H9 (cell line): ENCODE data around the gene MYRF. TPM values are rescaled to one million over a fixed set of nuclear protein-coding genes. Genes with fewer than 3 reads are reported as not detected.
A peak's percentile ranks its signal among the peaks of the same experiment; 100 is the strongest.

Experiments used
- DNase-seq: peaks from one replicate; pipeline ENCODE4 v3.0.0-alpha.2; 2017
- H2AFZ ChIP-seq: one replicate; pipeline ENCODE4 v1.6.1; 2013; ENCODE audit warnings: mild to moderate bottlenecking, low read length, control low read depth, moderate library complexity
- H2AK5ac ChIP-seq: 2 replicates; pipeline ENCODE4 v1.6.1; 2013; ENCODE audit warnings: low read length, control low read depth, mixed read lengths; ENCODE audit not compliant: insufficient read length
- H2BK120ac ChIP-seq: one replicate; pipeline ENCODE4 v1.6.1; 2013; ENCODE audit warnings: low read depth, mild to moderate bottlenecking, low read length, control low read depth, inconsistent platforms; ENCODE audit not compliant: poor library complexity, severe bottlenecking
- H2BK12ac ChIP-seq: 2 replicates; pipeline ENCODE4 v1.6.1; 2013; ENCODE audit warnings: low read length, control low read depth, mixed read lengths, low read depth; ENCODE audit not compliant: insufficient read length
- H2BK15ac ChIP-seq: 2 replicates; pipeline ENCODE4 v1.6.1; 2013; ENCODE audit warnings: low read depth, low read length, control low read depth
- H2BK20ac ChIP-seq: one replicate; pipeline ENCODE4 v1.6.1; 2013; ENCODE audit warnings: low read depth, mild to moderate bottlenecking, low read length, control low read depth, inconsistent platforms; ENCODE audit not compliant: poor library complexity, severe bottlenecking
- H2BK5ac ChIP-seq: 2 replicates; pipeline ENCODE4 v1.6.1; 2013; ENCODE audit warnings: low read length, control low read depth, mixed read lengths; ENCODE audit not compliant: insufficient read length
- H3K14ac ChIP-seq: 2 replicates; pipeline ENCODE4 v1.6.1; 2013; ENCODE audit warnings: low read length, control low read depth; ENCODE audit not compliant: insufficient read depth
- H3K18ac ChIP-seq: 2 replicates; pipeline ENCODE4 v1.6.1; 2013; ENCODE audit warnings: low read depth, mild to moderate bottlenecking, mixed read lengths, low read length, control low read depth; ENCODE audit not compliant: insufficient read length
- H3K23ac ChIP-seq: 2 replicates; pipeline ENCODE4 v1.6.1; 2013; ENCODE audit warnings: low read length, control low read depth, mixed read lengths, low read depth; ENCODE audit not compliant: insufficient read length
- H3K23me2 ChIP-seq: 2 replicates; pipeline ENCODE4 v1.6.1; 2013; ENCODE audit warnings: low read depth, mild to moderate bottlenecking, mixed read lengths, low read length, control low read depth; ENCODE audit not compliant: insufficient read length, poor library complexity, severe bottlenecking
- H3K27ac ChIP-seq: 2 replicates; pipeline ENCODE4 v1.5.1; 2013; ENCODE audit warnings: low read length, control low read depth, mixed read lengths, low read depth; ENCODE audit not compliant: insufficient read length
- H3K27me3 ChIP-seq: 2 replicates; pipeline ENCODE4 v1.6.1; 2013; ENCODE audit warnings: low read length, control low read depth, inconsistent platforms; ENCODE audit not compliant: insufficient read depth
- H3K4ac ChIP-seq: 2 replicates; pipeline ENCODE4 v1.6.1; 2013; ENCODE audit warnings: low read depth, mild to moderate bottlenecking, control low read depth, inconsistent platforms, low read length, moderate library complexity
- H3K4me1 ChIP-seq: 2 replicates; pipeline ENCODE4 v1.6.1; 2013; ENCODE audit warnings: low read length, control low read depth, inconsistent platforms; ENCODE audit not compliant: insufficient read depth
- H3K4me2 ChIP-seq: 2 replicates; pipeline ENCODE4 v1.6.1; 2013; ENCODE audit warnings: low read length, control low read depth, mixed read lengths; ENCODE audit not compliant: insufficient read length, insufficient read depth
- H3K56ac ChIP-seq: 2 replicates; pipeline ENCODE4 v1.6.1; 2013; ENCODE audit warnings: low read depth, mild to moderate bottlenecking, mixed read lengths, low read length, control low read depth; ENCODE audit not compliant: insufficient read length
- H3K79me1 ChIP-seq: 2 replicates; pipeline ENCODE4 v1.6.1; 2013; ENCODE audit warnings: low read depth, mild to moderate bottlenecking, moderate library complexity, low read length, control low read depth, inconsistent platforms; ENCODE audit not compliant: insufficient read depth, poor library complexity, severe bottlenecking
- H3K79me2 ChIP-seq: 2 replicates; pipeline ENCODE4 v1.6.1; 2013; ENCODE audit warnings: low read length, control low read depth, inconsistent platforms; ENCODE audit not compliant: insufficient read depth
- H3K9ac ChIP-seq: 2 replicates; pipeline ENCODE4 v1.6.1; 2013; ENCODE audit warnings: low read length, control low read depth, mixed read lengths; ENCODE audit not compliant: insufficient read length; ENCODE audit errors: extremely low read depth
- H3K9me3 ChIP-seq: one replicate; pipeline ENCODE4 v1.6.1; 2013; ENCODE audit warnings: low read depth, low read length, inconsistent platforms; ENCODE audit not compliant: control insufficient read depth
- H3T11ph ChIP-seq: one replicate; pipeline ENCODE4 v1.6.1; 2013; ENCODE audit warnings: mild to moderate bottlenecking, low read length, control low read depth, inconsistent platforms
- H4K20me1 ChIP-seq: one replicate; pipeline ENCODE4 v1.6.1; 2013; ENCODE audit not compliant: control insufficient read depth, insufficient read length, insufficient read depth
- H4K5ac ChIP-seq: 2 replicates; pipeline ENCODE4 v1.6.1; 2013; ENCODE audit warnings: low read depth, mild to moderate bottlenecking, mixed read lengths, low read length, control low read depth; ENCODE audit not compliant: insufficient read length
- H4K8ac ChIP-seq: replicated peaks from 2 replicates; pipeline ENCODE4 v1.6.1; 2013; ENCODE audit warnings: low read length, control low read depth, mixed read lengths, low read depth; ENCODE audit not compliant: insufficient read length
- H4K91ac ChIP-seq: 2 replicates; pipeline ENCODE4 v1.6.1; 2013; ENCODE audit warnings: low read depth, mild to moderate bottlenecking, moderate library complexity, mixed read lengths, low read length, control low read depth; ENCODE audit not compliant: insufficient read length
- H3K27ac Mint-ChIP-seq, 3 experiments: 2 replicates in 2 of 3; 3 replicates in 1 of 3; pipeline ENCODE4 v1.8.0; 2020 to 2021; ENCODE audit warnings: mixed read lengths in 3 of 3, mild to moderate bottlenecking in 1 of 3, moderate library complexity in 1 of 3
- H3K27me3 Mint-ChIP-seq: 2 replicates; pipeline ENCODE4 v1.8.0; 2021; ENCODE audit warnings: low read depth, mild to moderate bottlenecking, moderate library complexity, mixed read lengths
- H3K36me3 Mint-ChIP-seq, 3 experiments: 2 replicates in 2 of 3; 3 replicates in 1 of 3; pipeline ENCODE4 v1.8.0; 2020 to 2021; ENCODE audit warnings: low read depth in 3 of 3, mixed read lengths in 3 of 3; ENCODE audit not compliant: insufficient read depth in 1 of 3
- H3K4me1 Mint-ChIP-seq, 2 experiments: 2 replicates each; pipeline ENCODE4 v1.8.0; 2020; ENCODE audit warnings: mixed read lengths in 2 of 2
- H3K4me3 Mint-ChIP-seq, 2 experiments: 2 replicates in 1 of 2; 3 replicates in 1 of 2; pipeline ENCODE4 v1.8.0; 2020 to 2021; ENCODE audit warnings: mild to moderate bottlenecking in 2 of 2, mixed read lengths in 2 of 2, moderate library complexity in 1 of 2
- H3K9me3 Mint-ChIP-seq, 2 experiments: 2 replicates in 1 of 2; 3 replicates in 1 of 2; pipeline ENCODE4 v1.8.0; 2020; ENCODE audit warnings: mild to moderate bottlenecking in 2 of 2, mixed read lengths in 2 of 2, moderate library complexity in 1 of 2
- CTCF ChIP-seq: fragments of 200-600 bp; sonication (generic); conservative IDR thresholded peaks from 3 replicates; pipeline ENCODE4 v1.8.0; 2021; ENCODE audit warnings: antibody characterized with exemption, mild to moderate bottlenecking
- WGBS: extraction: QIAGEN DNeasy Blood & Tissue Kit; methylation state at CpG from one replicate; pipeline ENCODE4 v1.1.7; 2013; ENCODE audit warnings: missing lambda C conversion rate, low lambda C conversion rate, mixed read lengths; ENCODE audit not compliant: insufficient read length; ENCODE audit errors: extremely low coverage; 5-methylcytosine and 5-hydroxymethylcytosine counted together
- total RNA-seq: library from RNA; stranded (reverse); gene quantifications from 2 replicates; pipeline ENCODE4 v1.2.1, GENCODE V29; 2021

The MYRF gene
- total RNA-seq, 1 experiment from 2014 or later: 13.9 TPM

GRCh38 chr11:61800331-61801281, 48.2 kb downstream of the MYRF start:
- peak overlapping the region in 1 of 3 experiments; percentile 52; a peak in 2 of 7 replicates for H3K27ac Mint-ChIP-seq
- no peak overlapping the region for H4K91ac ChIP-seq
- no peak overlapping the region for H3K4me3 Mint-ChIP-seq
- no peaks in the 10 kb centered on the region for H3K27me3 Mint-ChIP-seq
- no peak overlapping the region for H2AK5ac ChIP-seq
- H3K23ac ChIP-seq: no peak overlapping the region
- no peak for TF ChIP-seq CTCF
- no peak overlapping the region for H2BK5ac ChIP-seq
- no peak overlapping the region for H3K14ac ChIP-seq
- H2AFZ ChIP-seq: no peak overlapping the region
- H3K79me2 ChIP-seq: no peaks in the 10 kb centered on the region; the same call in 1 of the 2 replicates
- no peak overlapping the region for H3K56ac ChIP-seq
- no peaks in the 10 kb centered on the region for H4K20me1 ChIP-seq
- H3K27me3 ChIP-seq: no peaks in the 10 kb centered on the region
- H3K4me1 ChIP-seq: no peaks in the 10 kb centered on the region
- no peak overlapping the region for H2BK15ac ChIP-seq
- peaks cover 37 to 83% (median 75%) of the 10 kb centered on the region in 3 experiments; a peak in 6 of 7 replicates for H3K36me3 Mint-ChIP-seq
- H3K79me1 ChIP-seq: no peaks in the 10 kb centered on the region
- no peaks in the 10 kb centered on the region; a peak in 1 of 5 replicates for H3K9me3 Mint-ChIP-seq
- no peak overlapping the region for H2BK12ac ChIP-seq
- no peak overlapping the region for H3K9ac ChIP-seq
- H3K4me2 ChIP-seq: no peak overlapping the region
- H2BK20ac ChIP-seq: no peak overlapping the region
- no peak overlapping the region for H4K5ac ChIP-seq
- no peaks in the 10 kb centered on the region for H3K9me3 ChIP-seq
- DNase-seq: no peak
- H3K18ac ChIP-seq: no peak overlapping the region
- no peaks in the 10 kb centered on the region for H3K23me2 ChIP-seq
- H2BK120ac ChIP-seq: no peak overlapping the region
- H4K8ac ChIP-seq: no peak overlapping the region
- peaks cover 8 to 11% of the 10 kb centered on the region in 2 experiments; a peak in 1 of 4 replicates for H3K4me1 Mint-ChIP-seq
- WGBS: no CpG with 5 or more reads among the region's 3 CpGs
- no peak overlapping the region for H3K4ac ChIP-seq
- H3K27ac ChIP-seq: no peak overlapping the region
- H3T11ph ChIP-seq: no peak overlapping the region
